HFF-Myc (cell line): ENCODE results near the gene TRABD2B.

Source experiments
- DNase-seq: peaks from one replicate; pipeline ENCODE4 v3.0.0-alpha.2; 2011; ENCODE audit warnings: low read depth; ENCODE audit errors: extremely low read depth
- H3K4me3 ChIP-seq: replicated peaks from 2 replicates; pipeline ENCODE4 v1.5.1; 2011; ENCODE audit warnings: low read depth, mild to moderate bottlenecking, control low read depth, low read length
- CTCF ChIP-seq: IDR thresholded peaks from 2 replicates; pipeline ENCODE4 v1.5.1; 2012; ENCODE audit warnings: mild to moderate bottlenecking, low read depth, low read length, control low read depth; ENCODE audit errors: missing control alignments

The TRABD2B gene

GRCh38 chr1:47979724-47980123, 17.5 kb downstream of the TRABD2B start:
- no peak overlapping the region for H3K4me3 ChIP-seq
- TF ChIP-seq CTCF: no peak
- DNase-seq: no peak

- DNase-seq: peak; percentile 38
- H3K4me3 ChIP-seq: no peak overlapping the region
- TF ChIP-seq CTCF: no peak
These were observed 18.7 kb downstream of the TRABD2B start for GRCh38 chr1:47978486-47978885.

DNA sequence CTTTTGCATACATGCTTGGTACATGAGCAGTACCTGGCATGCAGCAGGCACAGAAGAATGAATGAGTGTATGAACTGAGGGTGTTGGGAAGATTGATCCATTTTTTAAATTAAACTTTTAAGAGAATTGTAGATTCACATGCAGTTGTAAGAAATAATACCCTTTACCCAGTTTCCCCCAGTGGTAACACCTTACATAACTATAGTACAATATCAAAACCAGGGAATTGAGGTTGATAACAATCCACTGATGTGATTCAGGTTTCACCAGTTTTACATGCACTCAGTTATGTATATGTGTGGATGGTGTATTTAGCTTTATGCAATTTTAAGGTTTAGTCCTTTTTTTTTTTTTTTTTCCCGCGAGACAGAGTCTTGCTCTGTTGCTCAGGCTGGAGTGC, 20.5 kb downstream of the TRABD2B start:
- no peak overlapping the region for H3K4me3 ChIP-seq
- TF ChIP-seq CTCF: no peak
- DNase-seq: no peak

- TF ChIP-seq CTCF: no peak
- no peak overlapping the region for H3K4me3 ChIP-seq
- no peak for DNase-seq
These were observed 20.9 kb downstream of the TRABD2B start for GRCh38 chr1:47976267-47976666.

- no peak for TF ChIP-seq CTCF
- no peak for DNase-seq
- H3K4me3 ChIP-seq: no peak overlapping the region
These were observed 21.8 kb downstream of the TRABD2B start for GRCh38 chr1:47975302-47975921.

- no peak overlapping the region for H3K4me3 ChIP-seq
- no peak for DNase-seq
- TF ChIP-seq CTCF: peak; percentile 60
These were observed 24.2 kb downstream of the TRABD2B start for GRCh38 chr1:47972864-47973432.
